Stimulated activated CD4-positive, alpha-beta T cell treated with anti-CD3 and anti-CD28 coated beads, TNF-alpha, amount 100 ng/mL, for 48 hours (primary cell): ENCODE results near the gene CCSER2.
"Not testable (repeated sequence)": the region's sequence is repeated elsewhere in the genome, so short reads cannot be mapped to it uniquely, and the experiment has no call there.

ENCODE experiments used
- DNase-seq, 3 donors: peaks; one replicate each; pipeline ENCODE4 v3.0.0-alpha.2; 2020; ENCODE audit warnings: low read depth in 3 of 3

Gene CCSER2

GRCh38 chr10:84452003-84452402, 123.6 kb downstream of the CCSER2 start:
- no peak for DNase-seq

GRCh38 chr10:84453303-84453702, 124.9 kb downstream of the CCSER2 start:
- no peak for DNase-seq

GRCh38 chr10:84456126-84456525, 127.7 kb downstream of the CCSER2 start:
- no peak for DNase-seq

GRCh38 chr10:84460520-84460919, 132.1 kb downstream of the CCSER2 start:
- no peak for DNase-seq

GRCh38 chr10:84469470-84469869, 141.1 kb downstream of the CCSER2 start:
- DNase-seq: no peak

GRCh38 chr10:84473136-84473535, 144.7 kb downstream of the CCSER2 start:
- no peak for DNase-seq

GRCh38 chr10:84477398-84478128, 149.2 kb downstream of the CCSER2 start:
- DNase-seq: no peak

GRCh38 chr10:84478151-84478550, 149.8 kb downstream of the CCSER2 start:
- no peak for DNase-seq

GRCh38 chr10:84478679-84479078, 150.3 kb downstream of the CCSER2 start:
- DNase-seq: no peak

GRCh38 chr10:84484541-84484940, 156.2 kb downstream of the CCSER2 start:
- no peak for DNase-seq

- DNase-seq: no peak
These were observed 165.0 kb downstream of the CCSER2 start for GRCh38 chr10:84493361-84493760.

- no peak for DNase-seq
These were observed 165.8 kb downstream of the CCSER2 start for GRCh38 chr10:84493951-84494848.

- no peak for DNase-seq
These were observed 166.4 kb downstream of the CCSER2 start for GRCh38 chr10:84494849-84495180.

- no peak for DNase-seq
These were observed 169.6 kb downstream of the CCSER2 start for GRCh38 chr10:84497978-84498377.

GRCh38 chr10:84499039-84499438, 170.7 kb downstream of the CCSER2 start:
- not testable (repeated sequence) for DNase-seq

GRCh38 chr10:84499846-84500245, 171.5 kb downstream of the CCSER2 start:
- no peak for DNase-seq

- no peak for DNase-seq
These were observed 181.7 kb downstream of the CCSER2 start for GRCh38 chr10:84510121-84510520.

GRCh38 chr10:84511106-84511505, 182.7 kb downstream of the CCSER2 start:
- no peak for DNase-seq

GRCh38 chr10:84511709-84512285, 183.4 kb downstream of the CCSER2 start:
- no peak for DNase-seq

- no peak for DNase-seq
These were observed 189.2 kb downstream of the CCSER2 start for GRCh38 chr10:84517554-84517953.

- no peak for DNase-seq
These were observed 190.8 kb downstream of the CCSER2 start for GRCh38 chr10:84519235-84519634.

- DNase-seq: no peak
These were observed 192.6 kb downstream of the CCSER2 start for GRCh38 chr10:84521013-84521412.

GRCh38 chr10:84521468-84521867, 193.1 kb downstream of the CCSER2 start:
- no peak for DNase-seq
